Adrenal gland (tissue), 5 donors: ENCODE results near the gene CTTN.

ENCODE experiments used
- POLR2A ChIP-seq, 2 donors: fragments of 450-650 bp; IDR thresholded peaks; one replicate each; pipeline ENCODE4 v1.6.1; 2017; ENCODE audit warnings: antibody characterized with exemption in 2 of 2, mild to moderate bottlenecking in 2 of 2, moderate library complexity in 1 of 2
- TF ChIP-seq, protein P1 (sequence below), 6 experiments: fragments of 450-650 bp in 4 of 6; fragments of 200-600 bp in 2 of 6; sonication (generic) in 1 of 6; IDR thresholded peaks; 1 replicate in 5 of 6; 2 replicates in 1 of 6; pipeline versions ENCODE4 v1.5.1 to v1.8.0; 2016 to 2021; ENCODE audit warnings: antibody characterized with exemption in 6 of 6, mild to moderate bottlenecking in 2 of 6, moderate library complexity in 1 of 6
- donor health status: DM: no; HTN: no; CAD: no.

DNA sequence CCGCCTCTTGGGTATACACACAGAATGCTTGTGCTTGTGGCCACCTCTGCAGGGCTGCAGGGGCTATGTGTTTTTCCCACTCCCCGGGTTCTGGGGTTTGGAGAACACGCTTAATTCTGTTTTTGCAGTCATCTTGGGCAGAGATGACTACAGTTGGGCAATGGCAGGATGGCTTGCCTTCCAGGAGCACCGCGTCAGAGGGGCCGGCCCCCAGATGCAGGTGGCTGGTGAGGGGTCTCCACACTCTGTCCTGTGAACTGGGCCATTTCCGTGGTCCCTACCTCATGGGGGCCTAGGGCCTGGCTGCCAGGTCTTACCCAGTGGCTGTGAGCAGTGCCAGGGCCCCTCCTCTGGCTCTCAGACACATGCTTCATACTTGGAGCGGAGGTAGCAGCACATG lies 68.3 kb downstream of the CTTN start:
- TF ChIP-seq, protein P1, sequence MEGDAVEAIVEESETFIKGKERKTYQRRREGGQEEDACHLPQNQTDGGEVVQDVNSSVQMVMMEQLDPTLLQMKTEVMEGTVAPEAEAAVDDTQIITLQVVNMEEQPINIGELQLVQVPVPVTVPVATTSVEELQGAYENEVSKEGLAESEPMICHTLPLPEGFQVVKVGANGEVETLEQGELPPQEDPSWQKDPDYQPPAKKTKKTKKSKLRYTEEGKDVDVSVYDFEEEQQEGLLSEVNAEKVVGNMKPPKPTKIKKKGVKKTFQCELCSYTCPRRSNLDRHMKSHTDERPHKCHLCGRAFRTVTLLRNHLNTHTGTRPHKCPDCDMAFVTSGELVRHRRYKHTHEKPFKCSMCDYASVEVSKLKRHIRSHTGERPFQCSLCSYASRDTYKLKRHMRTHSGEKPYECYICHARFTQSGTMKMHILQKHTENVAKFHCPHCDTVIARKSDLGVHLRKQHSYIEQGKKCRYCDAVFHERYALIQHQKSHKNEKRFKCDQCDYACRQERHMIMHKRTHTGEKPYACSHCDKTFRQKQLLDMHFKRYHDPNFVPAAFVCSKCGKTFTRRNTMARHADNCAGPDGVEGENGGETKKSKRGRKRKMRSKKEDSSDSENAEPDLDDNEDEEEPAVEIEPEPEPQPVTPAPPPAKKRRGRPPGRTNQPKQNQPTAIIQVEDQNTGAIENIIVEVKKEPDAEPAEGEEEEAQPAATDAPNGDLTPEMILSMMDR (IDR thresholded peaks at IDR 0.05), result no peak
- TF ChIP-seq POLR2A (IDR thresholded peaks at IDR 0.05), result no peak
